Stimulated activated CD4-positive, alpha-beta T cell treated with anti-CD3 and anti-CD28 coated beads, Interleukin-2, amount 100 ng/mL, for 4 hours (primary cell): Measurements from ENCODE around the gene MAPK8IP3.

Source experiments
- DNase-seq: peaks from one replicate; pipeline ENCODE4 v3.0.0-alpha.2; 2020; ENCODE audit warnings: low read depth

Gene MAPK8IP3

GRCh38 chr16:1705688-1706385, at the start of gene MAPK8IP3:
Gene MAPK8IP3 (plus strand): TSS chr16:1706195. CDS start chr16:1706340, 145 bp downstream.
- peak; percentile 88 for DNase-seq

DNA sequence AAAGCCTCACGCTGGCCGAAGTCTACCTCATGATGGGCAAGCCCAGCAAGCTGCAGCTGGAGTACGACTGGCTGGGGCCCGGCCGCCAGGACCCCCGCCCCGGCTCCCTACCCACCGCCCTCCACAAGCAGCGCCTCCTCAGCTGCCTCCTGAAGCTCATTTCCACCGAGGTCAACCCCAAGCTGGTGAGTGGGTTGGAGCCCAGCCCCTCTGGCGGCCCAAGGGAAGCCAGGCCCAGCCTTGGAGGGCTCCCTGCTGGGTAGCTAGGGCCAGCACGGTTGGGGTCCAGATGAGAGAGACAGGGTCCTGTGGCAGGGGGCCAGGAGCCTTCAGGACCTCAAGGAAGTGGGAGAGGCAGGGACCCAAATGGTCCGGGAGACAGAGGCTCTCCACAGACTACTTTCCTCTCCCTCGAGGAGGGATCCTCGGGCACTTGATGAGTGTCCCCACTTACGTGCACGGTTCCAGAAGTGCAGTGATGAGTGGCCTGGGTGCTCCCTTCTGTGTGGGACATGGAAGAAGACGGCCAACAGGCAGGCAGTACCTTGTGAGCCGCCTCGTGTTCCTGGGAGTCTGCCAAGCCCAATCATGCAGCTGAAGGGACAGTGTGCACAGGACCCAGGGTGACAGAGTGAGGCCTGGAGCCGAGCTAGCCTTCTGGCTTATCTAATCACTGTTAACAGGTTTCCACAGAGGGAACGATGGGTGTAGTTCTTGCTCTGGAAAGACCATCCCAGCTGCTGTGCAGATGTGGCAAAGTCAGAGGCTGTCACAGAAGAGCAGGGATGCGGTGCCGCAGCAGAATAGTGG, 49.0 kb upstream of the MAPK8IP3 start:
- DNase-seq: no peak

- DNase-seq: no peak
Measured at GRCh38 chr16:1657841-1658240, 48.2 kb upstream of the MAPK8IP3 start.

- no peak for DNase-seq
Measured at GRCh38 chr16:1659031-1659430, 47.0 kb upstream of the MAPK8IP3 start.

DNA sequence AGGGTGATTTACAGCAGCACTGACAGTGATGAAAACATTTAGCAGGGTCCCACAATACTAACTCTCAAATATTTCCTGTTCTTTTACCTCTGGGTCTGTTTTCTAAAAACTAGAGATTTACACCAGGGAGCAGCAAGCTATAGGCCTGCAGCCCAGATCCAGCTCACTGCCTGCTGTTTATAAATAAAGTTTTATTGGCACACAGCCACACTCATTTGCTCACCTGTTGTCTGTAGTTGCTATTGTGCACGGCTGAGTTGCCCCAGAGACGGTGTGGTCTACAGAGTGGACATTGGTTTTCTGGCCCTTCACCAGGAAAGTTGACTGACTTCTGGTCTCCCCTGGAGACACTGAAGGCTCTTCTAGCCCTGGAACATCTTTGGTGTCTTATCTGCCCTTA, 44.2 kb upstream of the MAPK8IP3 start:
- no peak for DNase-seq

DNA sequence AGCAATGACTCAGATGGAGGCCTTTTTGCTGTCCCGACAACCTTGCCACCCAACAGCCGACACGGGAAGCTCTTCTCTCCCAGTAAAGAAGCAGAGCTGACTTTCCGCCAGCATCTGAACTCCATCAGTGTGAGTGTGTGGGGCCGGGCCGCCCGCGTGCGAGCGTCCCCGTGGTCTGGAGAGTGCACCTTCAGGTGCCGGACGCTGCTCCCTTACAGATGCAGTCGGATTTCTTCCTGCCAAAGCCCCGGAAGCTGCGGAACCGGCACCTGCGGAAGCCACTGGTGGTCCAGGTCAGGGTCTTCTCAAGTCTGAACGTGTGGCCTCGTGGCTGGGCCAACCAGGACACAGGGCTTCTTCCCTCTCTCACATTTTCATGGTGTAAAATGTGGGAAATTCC, 43.5 kb upstream of the MAPK8IP3 start:
- no peak for DNase-seq

- no peak for DNase-seq
Measured at GRCh38 chr16:1665829-1666228, 40.2 kb upstream of the MAPK8IP3 start.

DNA sequence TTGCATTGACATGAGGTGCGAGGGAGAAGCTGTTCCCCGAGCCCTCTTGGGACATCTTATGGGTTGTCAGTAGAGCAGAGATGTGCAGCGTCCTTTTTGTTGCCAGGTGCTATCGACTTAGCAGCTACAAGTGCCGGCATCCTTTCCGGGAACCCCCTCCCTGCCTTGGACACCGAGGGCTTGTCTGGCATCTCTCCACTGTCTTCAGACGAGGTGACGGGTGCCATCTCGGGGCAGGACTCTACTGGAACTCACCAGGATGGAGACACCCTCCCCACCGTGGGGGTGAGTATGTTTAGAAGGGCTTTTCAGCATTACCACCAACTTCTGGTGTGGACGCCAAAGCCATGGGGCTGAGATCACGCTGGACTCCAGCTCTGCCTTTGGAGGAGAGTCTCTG, 39.7 kb upstream of the MAPK8IP3 start:
- DNase-seq: no peak

DNA sequence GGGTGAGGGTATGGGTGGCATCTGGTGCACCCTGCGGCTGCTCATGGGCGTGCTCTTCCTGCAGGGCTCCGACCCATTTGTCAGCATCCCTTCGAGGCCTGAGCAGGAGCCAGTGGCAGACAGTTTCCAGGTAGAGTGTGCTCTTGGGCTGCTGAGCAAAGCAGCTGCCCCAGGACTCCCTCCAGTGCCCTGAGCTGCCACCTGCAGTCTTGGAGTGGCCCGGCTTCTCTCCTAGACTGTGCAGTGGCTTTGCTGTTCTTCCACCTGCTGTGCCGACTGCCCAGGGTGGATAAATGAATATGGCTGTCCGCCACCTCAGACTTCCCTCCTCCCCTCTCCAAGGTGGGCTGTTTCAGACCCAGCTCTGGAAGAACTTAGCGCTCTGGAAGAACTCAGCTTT, 38.7 kb upstream of the MAPK8IP3 start:
- DNase-seq: no peak

GRCh38 chr16:1667916-1668315, 38.1 kb upstream of the MAPK8IP3 start:
- no peak for DNase-seq

GRCh38 chr16:1668612-1669319, 37.2 kb upstream of the MAPK8IP3 start:
- no peak for DNase-seq

GRCh38 chr16:1669698-1670097, 36.3 kb upstream of the MAPK8IP3 start:
- DNase-seq: no peak

- no peak for DNase-seq
Measured at GRCh38 chr16:1670371-1670770, 35.6 kb upstream of the MAPK8IP3 start.

GRCh38 chr16:1670866-1671265, 35.1 kb upstream of the MAPK8IP3 start:
- DNase-seq: no peak

GRCh38 chr16:1673424-1674151, 32.4 kb upstream of the MAPK8IP3 start:
- no peak for DNase-seq

DNA sequence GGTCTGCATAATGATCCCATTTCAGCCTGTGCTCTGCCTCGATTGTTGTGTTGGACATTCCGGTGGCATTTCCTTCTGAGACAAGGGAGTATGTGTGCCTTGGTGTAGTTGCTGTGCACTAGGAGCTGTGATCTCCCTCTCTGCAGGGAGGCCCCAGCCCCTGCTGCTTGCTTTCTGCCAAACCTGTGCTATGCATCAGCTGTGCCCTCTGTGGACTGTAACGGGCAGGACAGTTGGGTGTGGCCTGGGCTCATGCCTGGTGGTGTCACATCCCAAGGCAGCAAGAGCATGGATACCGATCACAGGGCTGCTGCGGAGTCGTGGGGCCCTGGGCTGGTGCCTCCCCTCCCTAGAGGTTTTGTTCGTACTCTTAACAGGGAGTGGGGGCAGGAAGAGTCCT, 31.7 kb upstream of the MAPK8IP3 start:
- DNase-seq: no peak

GRCh38 chr16:1674751-1675664, 31.0 kb upstream of the MAPK8IP3 start:
- no peak for DNase-seq

- no peak for DNase-seq
Measured at GRCh38 chr16:1676661-1677060, 29.3 kb upstream of the MAPK8IP3 start.

DNA sequence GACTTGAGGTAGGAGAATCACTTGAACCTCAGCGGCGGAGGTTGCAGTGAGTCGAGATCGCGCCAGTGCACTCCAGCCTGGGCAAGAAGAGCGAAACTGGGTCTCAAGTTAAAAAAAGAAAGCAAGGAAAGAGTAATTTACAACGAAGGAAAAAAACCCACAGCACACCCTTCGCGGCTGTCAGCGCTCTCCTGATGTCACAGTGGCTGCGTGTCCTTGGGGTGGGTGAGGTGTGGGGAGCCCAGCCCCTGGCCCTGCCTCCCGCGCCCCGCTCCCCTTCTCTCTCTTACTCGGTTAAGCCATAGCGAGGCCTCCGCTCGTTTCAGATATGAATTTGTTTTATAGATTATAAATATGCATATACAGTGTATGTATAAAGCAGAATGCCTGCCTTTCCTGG, 28.7 kb upstream of the MAPK8IP3 start:
- no peak for DNase-seq

DNA sequence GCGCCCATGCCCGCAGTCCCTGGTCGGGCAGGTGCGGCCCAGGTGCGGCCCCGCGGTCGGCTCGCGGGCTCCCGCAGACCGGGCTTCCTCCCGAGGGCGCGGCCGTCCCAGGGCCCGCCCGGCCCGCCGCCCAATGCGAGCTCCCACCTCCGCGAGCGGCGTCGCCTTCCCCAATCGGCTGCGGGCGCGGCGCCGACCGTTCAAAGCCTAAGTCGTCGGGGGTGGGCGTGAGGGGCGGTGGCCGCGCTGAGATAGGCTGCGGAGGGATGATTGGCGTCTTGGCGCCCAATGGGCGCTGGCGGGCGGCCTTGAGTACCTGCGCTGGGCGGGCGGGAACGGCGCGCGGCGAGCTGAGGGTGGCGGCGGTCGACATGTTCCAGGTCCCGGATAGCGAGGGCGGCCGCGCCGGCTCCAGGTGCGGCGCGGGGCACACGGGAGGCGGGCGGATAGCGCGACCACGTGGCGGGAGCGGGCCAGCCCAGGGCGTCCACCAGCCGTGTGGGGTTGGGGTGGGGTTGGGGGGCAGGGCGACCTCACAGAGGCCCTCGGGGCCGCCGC, 28.0 kb upstream of the MAPK8IP3 start, which contains the start of gene JPT2:
Gene JPT2, plus strand, starts transcription at position 338 of the 558 bp plus-strand sequence. Its CDS starts 34 bp downstream, at position 372.
- DNase-seq: peak; percentile 94
